ENCODE results near the gene SNX9.

DNA sequence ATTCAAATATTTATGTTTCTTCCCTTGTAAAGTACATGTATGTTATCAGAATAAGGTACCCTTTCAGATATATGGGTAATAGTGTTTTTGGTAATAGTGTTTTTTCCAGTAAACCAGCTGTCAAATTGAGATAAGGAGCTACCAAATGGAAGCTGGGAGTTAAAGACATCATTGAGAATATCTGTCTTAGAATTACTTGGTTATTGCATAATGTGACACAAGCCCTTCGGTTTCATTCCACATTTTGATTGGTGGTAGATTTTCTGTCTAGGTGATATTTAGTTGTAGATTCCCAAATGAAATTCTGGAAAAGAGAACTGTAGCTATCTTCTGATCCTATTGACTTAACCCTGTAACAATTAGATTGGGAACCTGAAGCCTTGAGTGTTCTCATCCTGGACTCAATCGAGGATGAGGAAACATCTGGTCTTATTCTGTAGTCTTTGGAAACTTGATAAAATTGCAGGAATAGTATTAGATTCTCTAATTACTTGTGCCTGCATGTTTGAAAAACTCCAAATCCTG lies 83.6 kb downstream of the SNX9 start:
- TF ChIP-seq, protein P1, sequence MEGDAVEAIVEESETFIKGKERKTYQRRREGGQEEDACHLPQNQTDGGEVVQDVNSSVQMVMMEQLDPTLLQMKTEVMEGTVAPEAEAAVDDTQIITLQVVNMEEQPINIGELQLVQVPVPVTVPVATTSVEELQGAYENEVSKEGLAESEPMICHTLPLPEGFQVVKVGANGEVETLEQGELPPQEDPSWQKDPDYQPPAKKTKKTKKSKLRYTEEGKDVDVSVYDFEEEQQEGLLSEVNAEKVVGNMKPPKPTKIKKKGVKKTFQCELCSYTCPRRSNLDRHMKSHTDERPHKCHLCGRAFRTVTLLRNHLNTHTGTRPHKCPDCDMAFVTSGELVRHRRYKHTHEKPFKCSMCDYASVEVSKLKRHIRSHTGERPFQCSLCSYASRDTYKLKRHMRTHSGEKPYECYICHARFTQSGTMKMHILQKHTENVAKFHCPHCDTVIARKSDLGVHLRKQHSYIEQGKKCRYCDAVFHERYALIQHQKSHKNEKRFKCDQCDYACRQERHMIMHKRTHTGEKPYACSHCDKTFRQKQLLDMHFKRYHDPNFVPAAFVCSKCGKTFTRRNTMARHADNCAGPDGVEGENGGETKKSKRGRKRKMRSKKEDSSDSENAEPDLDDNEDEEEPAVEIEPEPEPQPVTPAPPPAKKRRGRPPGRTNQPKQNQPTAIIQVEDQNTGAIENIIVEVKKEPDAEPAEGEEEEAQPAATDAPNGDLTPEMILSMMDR (optimal IDR thresholded peaks at IDR 0.05 in 1 of 3, IDR thresholded peaks at IDR 0.05 in 1 of 3, conservative IDR thresholded peaks at IDR 0.05 in 1 of 3; ENCODE audit: extremely low read depth in 1 of 3, insufficient read depth in 2 of 3, low read length in 3 of 3): no peak
- no peak for TF ChIP-seq EZH2 (IDR thresholded peaks at IDR 0.05; ENCODE audit: low read length)
